ENCODE results near the gene LDB2. TPM values are rescaled to one million over a fixed set of nuclear protein-coding genes. Genes with fewer than 3 reads are reported as not detected.

Gene LDB2
- total RNA-seq, 2 experiments from 2014 or later = not detected

DNA sequence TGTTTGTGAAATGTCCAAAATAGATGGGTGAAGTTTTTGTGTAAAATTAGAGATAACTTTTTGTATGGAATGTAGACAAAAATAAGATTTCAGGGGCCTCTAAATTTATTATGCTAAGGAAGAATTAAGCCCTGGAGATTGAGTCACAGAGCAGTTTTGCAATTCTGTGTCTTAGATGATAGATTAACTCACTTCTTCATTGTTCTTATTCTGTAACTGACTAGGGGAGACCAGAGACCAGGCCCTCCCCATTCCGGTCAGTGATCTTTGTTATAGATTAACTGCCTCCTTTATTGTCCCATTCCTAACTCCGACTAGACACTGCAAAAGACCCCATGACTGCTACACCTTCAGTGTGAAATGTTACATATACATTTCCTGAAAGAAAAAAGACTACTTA lies 433.8 kb downstream of the LDB2 start:
- Histone ChIP-seq H3K9me2 (ENCODE audit: insufficient read depth, low read length) (no peaks in the 10 kb centered on the region), H2AFZ (ENCODE audit: low read length) (no peak overlapping the region), H4K20me1 (ENCODE audit: insufficient read depth, low read length) (no peaks in the 10 kb centered on the region), H3K27ac (ENCODE audit: low read depth, low read length, poor library complexity, severe bottlenecking) (no peak overlapping the region), H3K79me2 (ENCODE audit: insufficient read depth, low read depth, low read length) (no peaks in the 10 kb centered on the region), H3K4me2 (ENCODE audit: low read length) (no peak overlapping the region), H3K4me1 (ENCODE audit: insufficient read depth, low read length, poor library complexity, severe bottlenecking) (no peaks in the 10 kb centered on the region), H3K36me3 (ENCODE audit: insufficient read depth, low read length) (no peaks in the 10 kb centered on the region), H3K4me3 (ENCODE audit: low read depth, low read length, poor library complexity, severe bottlenecking) (no peak overlapping the region), H3K9me3 (ENCODE audit: low read length) (no peaks in the 10 kb centered on the region)
- TF ChIP-seq EZH2phosphoT487 (IDR thresholded peaks at IDR 0.05; ENCODE audit: borderline replicate concordance, low read depth, low read length) (no peak), CTCF (conservative IDR thresholded peaks at IDR 0.05; ENCODE audit: low read length) (no peak)
- CTCF ChIA-PET (ENCODE audit: unreplicated experiment) = no interaction called here
- BruUV-seq (replicated peaks) = no TSS peak
- intact Hi-C loops (cut with micrococcal nuclease; ENCODE audit: unreplicated experiment) = no loop called here
- POLR2A ChIA-PET = no interaction called here
- DNase-seq (ENCODE audit: low spot score) = no peak

DNA sequence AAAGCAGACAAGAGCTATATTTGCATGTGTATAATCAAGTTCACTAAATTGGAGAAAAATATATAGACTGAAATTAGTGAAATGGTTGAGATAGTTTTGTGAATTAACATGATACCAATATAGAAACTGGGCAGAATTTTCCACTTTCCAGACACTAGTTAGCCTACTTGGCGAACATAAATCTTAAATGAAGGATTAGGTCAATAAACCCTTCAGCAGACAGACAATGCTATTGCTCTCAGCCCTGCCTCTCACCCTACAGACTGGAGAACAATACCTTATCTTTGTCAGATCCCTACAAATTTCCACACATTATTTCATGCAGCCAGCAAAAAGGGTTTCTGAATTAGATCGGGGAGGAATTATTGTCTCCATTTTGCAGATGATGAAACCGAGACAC lies 435.8 kb downstream of the LDB2 start:
- no peaks in the 10 kb centered on the region for H3K79me2 ChIP-seq (ENCODE audit: insufficient read depth, low read depth, low read length)
- POLR2A ChIA-PET = interaction anchor here (0.7 kb wide), 2 partner anchors 84 to 1440 kb away, joined by 3 to 4 read pairs; no protein-coding TSS in a partner anchor

GRCh38 chr4:16461362-16461761 lies 437.1 kb downstream of the LDB2 start:
- no peak overlapping the region for H3K27ac ChIP-seq (ENCODE audit: low read depth, low read length, poor library complexity, severe bottlenecking)
- no peaks in the 10 kb centered on the region for H3K9me3 ChIP-seq (ENCODE audit: low read length)
- TF ChIP-seq CTCF (conservative IDR thresholded peaks at IDR 0.05; ENCODE audit: low read length) = no peak
- no peak for TF ChIP-seq EZH2phosphoT487 (IDR thresholded peaks at IDR 0.05; ENCODE audit: borderline replicate concordance, low read depth, low read length)
- DNase-seq (ENCODE audit: low spot score) = no peak
- H3K36me3 ChIP-seq (ENCODE audit: insufficient read depth, low read length) = no peaks in the 10 kb centered on the region
- BruUV-seq (replicated peaks) = no TSS peak
- H3K9me2 ChIP-seq (ENCODE audit: insufficient read depth, low read length) = no peaks in the 10 kb centered on the region
- no peak overlapping the region for H3K4me2 ChIP-seq (ENCODE audit: low read length)
- H3K4me3 ChIP-seq (ENCODE audit: low read depth, low read length, poor library complexity, severe bottlenecking) = no peak overlapping the region
- H4K20me1 ChIP-seq (ENCODE audit: insufficient read depth, low read length) = no peaks in the 10 kb centered on the region
- H3K79me2 ChIP-seq (ENCODE audit: insufficient read depth, low read depth, low read length) = no peaks in the 10 kb centered on the region
- ChIA-PET CTCF (ENCODE audit: unreplicated experiment) (no interaction called here), POLR2A (no interaction called here)
- intact Hi-C loops (cut with micrococcal nuclease; ENCODE audit: unreplicated experiment) = no loop called here
- H3K4me1 ChIP-seq (ENCODE audit: insufficient read depth, low read length, poor library complexity, severe bottlenecking) = no peaks in the 10 kb centered on the region
- H2AFZ ChIP-seq (ENCODE audit: low read length) = no peak overlapping the region

More for the DNA sequence above, 435.8 kb downstream of the LDB2 start:
- H3K9me3 ChIP-seq (ENCODE audit: low read length) = no peaks in the 10 kb centered on the region
- no peaks in the 10 kb centered on the region for H3K36me3 ChIP-seq (ENCODE audit: insufficient read depth, low read length)
- no peaks in the 10 kb centered on the region for H4K20me1 ChIP-seq (ENCODE audit: insufficient read depth, low read length)
- H2AFZ ChIP-seq (ENCODE audit: low read length) = no peak overlapping the region
- TF ChIP-seq EZH2phosphoT487 (IDR thresholded peaks at IDR 0.05; ENCODE audit: borderline replicate concordance, low read depth, low read length) (no peak), CTCF (conservative IDR thresholded peaks at IDR 0.05; ENCODE audit: low read length) (no peak)
- no peak for DNase-seq (ENCODE audit: low spot score)
- intact Hi-C loops (cut with micrococcal nuclease; ENCODE audit: unreplicated experiment) = no loop called here
- CTCF ChIA-PET (ENCODE audit: unreplicated experiment) = no interaction called here
- H3K4me1 ChIP-seq (ENCODE audit: insufficient read depth, low read length, poor library complexity, severe bottlenecking) = no peaks in the 10 kb centered on the region
- H3K4me2 ChIP-seq (ENCODE audit: low read length) = no peak overlapping the region
- H3K27ac ChIP-seq (ENCODE audit: low read depth, low read length, poor library complexity, severe bottlenecking) = no peak overlapping the region
- no peaks in the 10 kb centered on the region for H3K9me2 ChIP-seq (ENCODE audit: insufficient read depth, low read length)
- BruUV-seq (replicated peaks) = no TSS peak
- H3K4me3 ChIP-seq (ENCODE audit: low read depth, low read length, poor library complexity, severe bottlenecking) = no peak overlapping the region
